Measurements from ENCODE around the gene ELFN2.

The ELFN2 gene

GRCh38 chr22:37354261-37354660 lies 73.0 kb downstream of the ELFN2 start:
- no peak for DNase-seq

- DNase-seq: no peak
Measured at GRCh38 chr22:37353839-37354238, 73.4 kb downstream of the ELFN2 start.

GRCh38 chr22:37352481-37352880 lies 74.8 kb downstream of the ELFN2 start:
- no peak for DNase-seq

DNA sequence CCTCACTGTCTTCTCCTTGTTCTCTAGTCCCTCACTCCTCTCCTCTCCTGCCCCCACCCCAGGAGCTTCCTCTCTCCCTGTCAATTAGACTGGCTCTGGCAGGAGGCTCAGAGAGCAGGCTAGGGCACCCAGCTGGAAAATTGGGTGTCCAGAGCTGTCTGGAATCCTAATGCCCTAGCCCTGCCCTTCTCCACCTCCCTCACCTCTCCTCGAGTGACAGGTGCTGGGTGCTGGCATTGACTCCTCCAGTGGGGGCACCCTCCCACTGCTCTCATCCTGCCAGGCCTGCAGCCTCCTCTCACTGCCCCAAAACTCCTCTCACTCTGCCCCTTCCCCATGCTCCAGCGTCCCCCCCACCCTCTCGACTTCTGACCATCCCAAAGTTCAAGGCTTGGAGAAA lies 76.0 kb downstream of the ELFN2 start:
- no peak for DNase-seq

- no peak for DNase-seq
Measured at GRCh38 chr22:37349043-37349814, 78.0 kb downstream of the ELFN2 start.

DNA sequence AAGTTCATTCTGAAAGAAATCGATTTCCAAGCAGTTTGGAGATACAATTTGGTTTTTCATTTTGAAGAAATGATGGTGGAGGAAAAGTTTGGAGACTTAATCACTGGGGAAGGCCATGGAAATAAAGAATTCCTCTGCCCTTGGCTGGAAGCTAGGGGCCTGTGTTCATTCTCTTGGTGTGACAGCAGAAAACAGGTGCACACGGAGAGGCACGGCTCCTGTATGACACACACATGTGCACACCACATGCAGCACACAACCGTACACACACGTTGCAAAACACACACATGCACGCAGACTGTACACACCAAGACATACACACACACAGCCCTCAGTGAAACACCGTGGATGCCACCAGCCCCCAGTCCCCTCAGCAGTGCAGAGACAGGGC lies 80.8 kb downstream of the ELFN2 start:
- DNase-seq: no peak

DNA sequence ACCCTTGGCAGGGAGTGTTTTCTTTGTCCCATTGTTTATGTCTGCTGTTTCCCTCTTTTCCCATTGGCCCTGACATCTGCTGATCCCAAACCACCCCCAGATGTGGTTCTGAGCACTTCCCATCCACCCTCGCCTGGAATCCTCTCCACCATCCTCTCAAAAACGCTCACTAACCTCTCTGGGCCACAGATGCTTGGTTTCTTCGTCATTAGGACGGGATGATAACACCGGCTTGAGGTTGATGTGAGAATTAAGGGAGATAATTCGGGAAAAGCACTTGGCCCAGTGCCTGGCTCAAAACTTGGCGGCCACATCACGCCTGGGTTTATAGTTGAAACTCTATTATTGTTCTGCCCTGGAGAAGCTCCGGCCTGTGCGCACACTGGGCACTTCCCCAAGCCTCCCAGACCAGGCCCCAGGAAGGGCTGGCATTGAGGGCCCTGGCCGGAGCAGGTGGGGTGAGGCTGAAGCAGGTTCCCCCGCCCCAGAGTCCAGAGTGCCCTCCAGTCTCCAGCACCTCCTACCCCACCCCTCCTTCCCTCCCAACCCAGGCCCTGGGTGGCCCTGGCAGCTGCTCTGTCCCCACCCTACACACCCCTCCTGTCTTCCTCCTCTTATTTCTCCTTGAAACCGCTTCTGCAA lies 81.3 kb downstream of the ELFN2 start:
- no peak for DNase-seq

DNA sequence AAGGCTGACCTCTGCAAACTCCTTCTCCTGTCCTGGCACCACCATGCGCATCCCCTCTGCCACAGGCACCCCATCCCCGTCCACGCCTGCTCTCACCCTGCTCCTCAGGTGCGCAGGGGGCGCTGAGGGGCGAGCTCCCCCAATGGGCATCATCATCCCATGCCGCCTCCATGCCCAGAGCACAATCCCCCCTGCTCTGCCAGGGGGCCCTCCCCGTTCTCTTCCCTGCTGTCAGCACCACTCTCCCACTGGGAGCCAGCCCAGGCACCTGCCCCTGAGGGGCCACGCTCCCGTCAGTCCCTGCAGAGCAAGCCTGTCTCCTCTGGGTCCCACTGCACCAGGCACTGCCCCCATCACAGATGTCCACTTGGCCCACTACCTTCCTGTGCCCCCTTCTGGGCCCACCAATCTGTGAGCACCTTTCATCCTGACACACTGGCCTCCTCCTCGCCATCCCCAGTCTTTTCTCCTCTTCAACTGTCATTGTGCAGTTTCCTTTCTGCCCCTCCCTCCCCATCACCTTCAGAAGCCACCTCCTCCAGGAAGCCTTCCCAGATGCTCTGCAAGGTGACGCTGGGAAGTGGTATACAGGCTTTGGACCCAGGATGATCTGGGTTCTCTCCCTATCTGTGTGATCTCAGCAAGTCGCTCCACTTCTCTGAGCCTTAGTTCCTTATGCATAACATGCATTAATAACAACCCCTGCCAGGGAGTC lies 82.4 kb downstream of the ELFN2 start:
- DNase-seq: no peak

DNA sequence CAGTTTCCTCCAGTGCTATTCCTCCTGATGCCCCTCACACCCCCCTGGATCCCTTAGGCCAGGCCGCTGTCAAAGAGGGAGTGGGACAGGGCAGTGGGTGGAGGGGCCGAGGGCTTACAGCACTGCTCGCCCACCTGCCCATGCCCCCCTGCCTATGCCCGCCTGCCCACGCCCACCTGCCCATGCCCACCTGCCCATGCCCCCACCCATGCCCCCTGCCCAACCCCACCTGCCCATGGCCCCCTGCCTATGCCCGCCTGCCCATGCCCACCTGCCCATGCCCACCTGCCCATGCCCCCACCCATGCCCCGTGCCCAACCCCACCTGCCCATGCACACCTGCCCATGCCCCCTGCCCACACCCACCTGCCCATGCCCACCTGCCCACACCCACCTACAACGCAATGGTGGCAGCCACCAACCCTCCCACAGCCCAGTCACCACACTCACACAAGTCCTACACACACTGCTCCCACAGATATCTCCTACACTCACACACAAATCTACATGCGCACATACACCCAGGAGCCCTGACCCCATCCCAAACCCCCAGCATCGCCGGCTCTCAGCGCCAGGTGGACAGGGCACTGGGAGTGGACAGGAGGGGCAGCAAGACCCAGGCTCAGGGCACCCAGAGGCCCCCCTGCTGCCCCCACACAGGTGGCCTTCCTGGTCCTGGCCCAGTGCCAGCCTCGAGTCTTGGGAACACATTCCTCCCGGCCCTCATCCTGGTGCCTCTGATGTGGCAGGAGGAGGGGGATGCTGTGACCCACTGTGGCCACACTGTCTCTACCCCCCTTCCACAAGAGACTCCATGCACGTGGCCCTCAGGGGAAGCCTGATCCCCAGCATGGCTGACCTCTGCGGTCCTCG lies 83.2 kb downstream of the ELFN2 start:
- no peak for DNase-seq

GRCh38 chr22:37343348-37343747 lies 83.9 kb downstream of the ELFN2 start:
- DNase-seq: no peak

- no peak for DNase-seq
Measured at GRCh38 chr22:37342065-37342464, 85.2 kb downstream of the ELFN2 start.

- no peak for DNase-seq
Measured at GRCh38 chr22:37340331-37341262, 86.7 kb downstream of the ELFN2 start.

DNA sequence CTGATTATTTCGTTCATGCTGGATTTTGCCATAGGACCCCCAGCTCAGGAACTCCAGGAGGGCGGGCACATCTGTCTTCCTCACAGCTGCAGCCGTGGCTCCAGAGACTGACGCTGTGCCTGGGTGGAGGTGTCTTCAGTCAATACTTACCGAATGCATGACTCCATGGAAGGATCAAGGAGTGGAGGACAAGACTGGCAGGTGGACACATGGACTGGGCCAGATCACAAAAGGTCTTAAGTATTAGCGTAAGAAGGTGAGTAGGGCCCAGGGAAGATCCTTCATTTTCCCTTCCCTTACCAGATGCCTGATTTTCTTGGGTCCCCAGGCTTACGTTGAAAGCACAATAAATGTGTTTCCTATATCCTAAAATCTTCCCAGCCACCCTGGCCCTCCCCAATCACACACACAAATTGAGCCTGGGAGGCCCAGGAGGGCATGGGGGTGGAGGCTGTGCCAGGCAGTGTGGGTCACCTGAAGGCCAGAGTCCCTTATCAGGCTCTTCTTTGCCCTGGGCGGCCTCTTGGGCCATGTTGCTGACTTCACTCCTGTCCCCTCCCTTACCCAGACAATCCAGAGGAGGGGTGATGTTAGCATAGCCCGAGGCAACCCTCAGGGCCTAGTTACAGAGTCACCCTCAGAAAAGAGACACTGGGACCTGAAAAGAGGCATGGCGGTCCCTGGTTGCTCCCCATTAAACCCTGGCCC lies 88.6 kb downstream of the ELFN2 start:
- no peak for DNase-seq

- DNase-seq: no peak
Measured at GRCh38 chr22:37337204-37337943, 89.9 kb downstream of the ELFN2 start.

DNA sequence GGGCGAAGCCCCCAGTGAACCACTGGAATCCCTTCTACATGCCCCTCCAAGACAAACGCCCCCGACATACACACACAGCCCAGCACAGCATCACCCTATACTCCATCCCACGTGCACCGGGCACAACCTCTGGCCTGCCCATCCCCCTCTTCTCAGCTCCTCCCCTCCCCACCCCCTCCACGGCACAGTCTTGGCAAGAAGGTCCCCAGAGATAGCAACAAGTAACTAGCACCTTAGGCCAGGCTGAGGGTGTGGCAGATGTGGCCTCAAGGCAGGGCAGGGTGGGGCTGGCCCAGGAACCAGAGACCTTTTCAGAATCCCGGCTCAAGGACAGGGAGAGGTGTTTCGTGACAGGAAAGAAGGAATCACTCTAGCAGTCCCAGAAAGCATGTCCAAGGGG lies 90.7 kb downstream of the ELFN2 start:
- DNase-seq: no peak

GRCh38 chr22:37335806-37336199 lies 91.5 kb downstream of the ELFN2 start:
- DNase-seq: no peak

- DNase-seq: peak in 1 of 2 experiments; percentile 27
Measured at GRCh38 chr22:37334859-37335805, 92.1 kb downstream of the ELFN2 start.

GRCh38 chr22:37334461-37334858 lies 92.8 kb downstream of the ELFN2 start:
- no peak for DNase-seq
